ENCODE measurements around the gene FAM210A.
"Not testable (repeated sequence)": the region's sequence is repeated elsewhere in the genome, so short reads cannot be mapped to it uniquely, and the experiment has no call there.

Gene FAM210A

DNA sequence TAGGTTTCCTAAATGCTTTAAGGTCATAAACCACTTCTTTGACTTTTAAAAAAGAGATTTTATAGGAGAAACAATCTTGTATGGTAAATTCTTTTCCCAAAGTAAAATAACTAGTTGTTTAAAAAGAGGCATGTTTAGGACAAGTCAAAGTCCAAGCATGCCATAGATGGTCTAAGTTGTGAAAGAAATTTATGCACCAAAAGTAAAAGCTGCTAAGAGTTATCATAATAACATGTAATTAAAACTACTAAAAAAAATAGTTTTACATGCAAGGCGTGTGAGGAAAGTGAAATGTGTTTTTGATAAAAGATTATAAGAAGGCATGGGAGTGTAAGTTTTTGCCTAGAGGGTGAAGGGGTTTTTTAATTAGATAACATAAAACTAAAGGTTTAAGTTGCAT lies 22.5 kb downstream of the FAM210A start:
- DNase-seq (ENCODE audit: low read depth): no peak

DNA sequence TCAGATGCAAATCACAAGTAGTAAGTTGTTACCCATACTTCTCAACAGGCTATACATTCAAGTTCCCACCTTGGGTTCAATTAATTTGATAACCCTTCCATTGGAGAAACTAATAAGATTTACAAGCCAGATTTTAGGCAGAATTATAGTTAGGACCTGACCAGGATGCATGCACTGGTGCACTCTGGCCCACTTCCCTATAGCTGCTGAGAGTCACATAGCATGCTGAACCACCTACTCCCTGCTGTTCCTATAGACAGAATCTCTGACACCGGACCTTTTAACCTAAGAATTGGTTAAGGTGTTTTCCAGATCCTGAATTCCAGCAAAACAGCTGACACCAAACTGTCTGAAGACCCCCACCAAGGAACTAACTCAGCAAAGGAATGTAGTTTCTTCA lies 26.2 kb downstream of the FAM210A start:
- DNase-seq (ENCODE audit: low read depth): no peak

GRCh38 chr18:13696961-13697360 lies 29.4 kb downstream of the FAM210A start:
- no peak for DNase-seq (ENCODE audit: low read depth)

- not testable (repeated sequence) for DNase-seq (ENCODE audit: low read depth)
These were observed 31.0 kb downstream of the FAM210A start for GRCh38 chr18:13695337-13695736.

- not testable (repeated sequence) for DNase-seq (ENCODE audit: low read depth)
These were observed 36.3 kb downstream of the FAM210A start for GRCh38 chr18:13690060-13690459.

GRCh38 chr18:13688191-13689136 lies 37.9 kb downstream of the FAM210A start:
- DNase-seq (ENCODE audit: low read depth): no peak

- no peak for DNase-seq (ENCODE audit: low read depth)
These were observed 41.8 kb downstream of the FAM210A start for GRCh38 chr18:13684546-13684945.

GRCh38 chr18:13681701-13682100 lies 44.7 kb downstream of the FAM210A start:
- DNase-seq (ENCODE audit: low read depth): no peak

GRCh38 chr18:13680612-13681011 lies 45.7 kb downstream of the FAM210A start:
- DNase-seq (ENCODE audit: low read depth): no peak

DNA sequence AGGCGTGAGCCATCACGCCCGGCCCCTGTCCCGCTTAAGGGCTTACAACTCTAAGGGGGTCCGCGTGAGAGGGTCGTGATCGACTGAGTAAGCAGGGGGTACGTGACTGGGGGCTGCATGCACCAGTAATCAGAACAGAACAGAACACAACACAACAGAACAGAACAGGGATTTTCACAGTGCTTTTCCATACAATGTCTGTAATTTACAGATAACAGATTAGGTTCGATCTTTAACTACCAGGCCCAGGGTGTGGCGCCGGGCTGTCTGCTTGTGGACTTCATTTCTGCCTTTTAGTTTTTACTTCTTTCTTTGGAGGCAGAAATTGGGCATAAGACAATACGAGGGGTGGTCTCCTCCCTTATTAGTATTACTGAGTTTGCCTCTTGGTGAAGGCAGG lies 49.0 kb downstream of the FAM210A start:
- DNase-seq (ENCODE audit: low read depth): not testable (repeated sequence)

DNA sequence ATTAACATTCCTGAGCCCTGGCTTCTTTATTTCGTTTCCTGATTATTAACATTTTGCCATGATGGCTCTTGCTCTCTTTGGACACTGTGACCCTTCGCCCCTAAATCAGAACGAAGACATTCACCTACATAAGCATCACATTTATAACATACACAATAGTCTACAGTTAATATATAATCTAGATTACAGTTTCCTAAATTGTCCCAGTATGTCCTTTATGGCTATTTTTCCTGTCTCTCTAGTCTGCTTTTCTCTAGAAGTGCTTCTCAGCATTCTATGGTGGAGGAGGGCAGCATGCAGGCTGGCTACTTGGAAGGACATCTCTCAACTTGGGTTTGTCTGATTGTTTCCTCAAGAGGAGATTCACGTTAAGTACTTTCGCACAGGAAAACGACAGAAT lies 49.9 kb downstream of the FAM210A start:
- DNase-seq (ENCODE audit: low read depth): no peak

DNA sequence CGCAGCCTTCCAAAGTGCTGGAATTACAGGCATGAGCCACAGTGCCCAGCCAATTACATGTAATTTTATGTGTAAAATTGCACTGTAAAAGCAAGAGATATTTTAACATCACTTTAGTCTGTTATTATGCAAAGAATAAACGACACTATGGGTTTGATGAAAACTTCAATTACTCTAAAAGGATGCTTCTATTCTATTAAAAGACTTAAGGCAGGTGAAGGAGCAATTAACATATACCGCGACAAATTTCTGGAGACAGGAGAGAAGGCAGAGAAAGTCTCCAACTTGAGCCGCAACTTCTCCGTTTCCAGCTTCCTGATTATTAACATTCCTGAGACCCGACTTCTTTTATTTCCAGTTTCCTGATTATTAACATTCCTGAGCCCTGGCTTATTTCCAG lies 53.7 kb downstream of the FAM210A start:
- no peak for DNase-seq (ENCODE audit: low read depth)

GRCh38 chr18:13661779-13662256 lies 64.5 kb downstream of the FAM210A start:
- no peak for DNase-seq (ENCODE audit: low read depth)

DNA sequence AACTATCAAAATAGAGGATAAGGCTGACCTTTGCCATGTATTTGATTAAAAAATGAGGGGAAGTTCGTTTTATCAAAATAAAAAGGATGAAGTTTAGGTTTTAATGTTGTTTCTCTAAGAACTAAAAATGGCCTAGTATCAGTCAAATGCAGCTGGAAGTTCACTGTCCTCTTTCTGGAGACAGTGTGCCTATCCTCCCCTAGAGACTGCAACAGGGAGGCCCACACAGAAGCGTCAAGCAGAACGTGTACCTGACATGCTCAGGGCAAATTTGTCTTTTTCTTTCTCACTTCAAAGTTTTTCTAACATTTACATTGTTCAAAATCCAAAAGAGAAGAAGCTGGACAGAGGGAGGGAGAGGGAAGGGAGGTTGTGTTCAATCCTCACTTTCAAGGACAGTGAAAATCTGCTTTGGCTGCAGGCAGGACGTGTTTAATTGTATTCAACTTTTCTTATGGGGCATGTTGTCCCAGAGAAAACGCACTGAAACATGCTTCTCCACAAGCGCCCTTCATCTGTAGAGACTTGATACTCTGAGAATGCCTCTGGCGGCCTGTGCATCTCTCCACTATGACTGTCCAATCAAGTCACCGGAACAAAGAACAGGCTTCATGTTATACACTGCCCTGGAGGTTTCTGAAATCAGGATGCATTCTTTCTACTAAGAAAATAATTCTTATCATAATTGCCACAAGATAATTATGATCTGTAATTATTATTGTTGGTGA lies 65.1 kb downstream of the FAM210A start:
- no peak for DNase-seq (ENCODE audit: low read depth)

DNA sequence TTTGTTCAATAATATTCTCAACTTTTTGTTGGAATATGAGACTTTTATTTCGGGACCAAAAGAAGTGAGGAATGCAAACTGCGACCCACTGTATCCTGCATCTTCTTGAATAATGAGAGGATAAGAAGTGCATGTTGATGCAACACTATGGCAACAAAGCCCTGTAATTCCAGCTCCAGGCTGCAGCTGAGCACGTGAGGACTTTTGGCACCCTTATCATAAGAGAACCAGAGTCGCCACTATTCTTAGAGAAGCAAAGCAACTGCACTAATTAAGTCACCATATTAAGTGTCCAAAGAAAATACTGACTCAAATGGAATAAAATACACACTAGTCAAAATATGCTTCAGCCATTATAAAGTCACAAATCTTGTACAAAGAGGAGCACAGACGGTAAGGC lies 65.8 kb downstream of the FAM210A start:
- no peak for DNase-seq (ENCODE audit: low read depth)

GRCh38 chr18:13658436-13659204 lies 67.7 kb downstream of the FAM210A start:
- no peak for DNase-seq (ENCODE audit: low read depth)

DNA sequence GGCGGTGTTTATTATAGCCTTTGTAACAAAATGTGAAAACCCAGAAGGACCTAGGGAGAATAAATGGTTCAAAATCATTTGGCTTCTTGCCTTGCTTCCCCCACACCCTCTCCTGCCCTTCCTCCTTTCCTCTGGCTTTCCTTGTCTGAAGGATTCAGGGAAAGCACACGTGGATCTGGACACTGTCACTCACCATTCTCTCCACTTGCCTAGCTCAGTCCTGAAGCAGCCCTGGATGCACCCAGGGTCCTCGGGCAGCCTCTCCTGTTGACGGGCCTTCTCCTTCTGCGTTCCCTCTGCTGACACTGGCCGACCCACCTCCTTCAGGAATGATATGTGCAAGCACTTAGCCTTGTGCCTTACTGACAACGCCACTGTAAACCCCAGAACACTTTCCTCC lies 68.4 kb downstream of the FAM210A start:
- no peak for DNase-seq (ENCODE audit: low read depth)

DNA sequence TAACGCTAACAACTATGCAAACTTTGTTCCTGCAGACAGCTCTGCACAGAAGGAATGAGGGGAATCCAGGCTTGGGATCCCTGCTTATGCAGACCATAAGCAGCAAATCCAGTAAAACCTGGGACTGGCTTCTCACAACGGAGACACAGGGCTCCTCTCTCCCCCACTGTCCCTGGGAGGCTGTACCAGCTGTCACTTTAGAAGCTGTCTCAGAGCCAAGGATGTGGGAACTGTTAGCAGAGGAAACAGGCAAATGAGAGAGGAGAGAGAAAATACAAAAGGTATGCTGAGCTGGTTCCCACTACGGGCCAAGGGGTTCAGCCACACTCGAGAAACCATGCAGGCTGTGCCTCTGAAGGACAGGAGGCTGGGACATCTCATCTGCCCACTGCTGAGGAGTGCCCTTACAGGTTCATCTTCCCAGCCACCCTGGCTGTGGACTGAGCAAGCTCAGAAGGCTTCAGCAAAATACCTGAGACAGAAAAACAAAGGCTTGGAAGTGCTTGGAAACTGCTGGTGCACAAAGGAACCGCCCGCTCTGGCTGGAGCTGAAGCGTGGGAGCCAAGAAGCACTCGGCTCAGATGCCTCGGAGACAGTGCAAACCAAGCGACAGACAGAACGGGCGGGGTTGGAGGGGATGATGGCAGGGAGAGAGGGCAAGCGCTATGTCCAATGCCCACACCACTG lies 72.5 kb downstream of the FAM210A start:
- DNase-seq (ENCODE audit: low read depth): no peak

- no peak for DNase-seq (ENCODE audit: low read depth)
These were observed 76.7 kb downstream of the FAM210A start for GRCh38 chr18:13649397-13650390.

GRCh38 chr18:13647761-13648160 lies 78.6 kb downstream of the FAM210A start:
- DNase-seq (ENCODE audit: low read depth): no peak

Measured in activated T-helper 9 cell treated with anti-CD3 and anti-CD28 coated beads, Interleukin-2, amount 50 U/mL, for 16 hours (primary cell).